Lower lobe of right lung (tissue), 2 donors: Measurements from ENCODE around the gene CETN2. TPM values are rescaled to one million over a fixed set of nuclear protein-coding genes. Genes with fewer than 3 reads are reported as not detected.
"Not testable (repeated sequence)": the region's sequence is repeated elsewhere in the genome, so short reads cannot be mapped to it uniquely, and the experiment has no call there.

Experiments
- ATAC-seq, 2 donors: fragments of 200-7000 bp; cut with Tn5 transposase; one replicate each; pipeline ENCODE4 v1.9.1; 2020 to 2022; ENCODE audit warnings: mild to moderate bottlenecking in 2 of 2, moderate library complexity in 2 of 2
- DNase-seq: peaks from one replicate; pipeline ENCODE4 v3.0.0-alpha.2; 2020
- H3K27ac ChIP-seq: fragments of 200-600 bp; one replicate; pipeline ENCODE4 v1.8.0; 2022
- H3K27me3 ChIP-seq: fragments of 200-600 bp; one replicate; pipeline ENCODE4 v1.8.0; 2022; ENCODE audit warnings: low read depth
- H3K36me3 ChIP-seq: fragments of 200-600 bp; one replicate; pipeline ENCODE4 v1.8.0; 2022; ENCODE audit warnings: mild to moderate bottlenecking
- H3K4me1 ChIP-seq: fragments of 200-600 bp; one replicate; pipeline ENCODE4 v1.8.0; 2022
- H3K4me3 ChIP-seq: fragments of 200-600 bp; one replicate; pipeline ENCODE4 v1.8.0; 2022; ENCODE audit warnings: mild to moderate bottlenecking
- H3K9me3 ChIP-seq: fragments of 200-600 bp; one replicate; pipeline ENCODE4 v1.8.0; 2022
- intact Hi-C: fragments of 100-400 bp; cut with DNase I; formaldehyde crosslinking; loops from one replicate; pipeline ENCODE4 v1.11.0; 2022
- total RNA-seq: library from RNA; stranded (reverse); fragmentation: NEBNext Ultra II Directional; extraction: Animal tissue kit (Norgen Biotek cat#: 25700); gene quantifications from one replicate; pipeline ENCODE4 v1.2.1, GENCODE V29; 2021
- TF ChIP-seq, protein P1 (sequence below): fragments of 200-600 bp; IDR thresholded peaks from one replicate; pipeline ENCODE4 v1.8.0; 2022; ENCODE audit warnings: antibody characterized with exemption, mild to moderate bottlenecking
- donor health status: DM: no; HTN: yes; CAD: no; lungs with severe emphysema.

CETN2 gene
- total RNA-seq, 1 donor from 2014 or later = 33.2 TPM

DNA sequence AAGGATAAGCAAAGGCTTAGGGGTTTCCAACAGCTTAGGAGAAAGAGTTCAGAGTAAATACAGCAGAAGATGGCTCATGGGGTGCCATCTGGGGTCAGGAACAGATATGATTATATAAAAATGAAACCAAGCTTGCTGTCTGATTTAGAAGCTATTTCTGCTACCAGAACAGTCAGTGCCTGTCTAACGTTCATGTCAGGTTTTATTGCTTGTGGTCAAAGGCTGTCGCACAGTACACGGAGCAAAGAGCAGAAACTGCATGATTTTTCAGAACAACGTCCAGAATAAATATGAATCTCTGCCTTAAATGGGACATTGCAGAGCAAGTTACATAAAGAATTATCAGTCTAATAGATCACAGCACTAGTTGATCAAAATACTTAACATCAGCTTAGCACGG, 17.4 kb downstream of the CETN2 start:
- Histone ChIP-seq H3K27ac (no peak overlapping the region), H3K27me3 (no peaks in the 10 kb centered on the region), H3K36me3 (no peaks in the 10 kb centered on the region), H3K9me3 (no peaks in the 10 kb centered on the region), H3K4me1 (no peaks in the 10 kb centered on the region), H3K4me3 (no peak overlapping the region)
- ATAC-seq = no peak
- intact Hi-C loops = no loop called here
- TF ChIP-seq, protein P1, sequence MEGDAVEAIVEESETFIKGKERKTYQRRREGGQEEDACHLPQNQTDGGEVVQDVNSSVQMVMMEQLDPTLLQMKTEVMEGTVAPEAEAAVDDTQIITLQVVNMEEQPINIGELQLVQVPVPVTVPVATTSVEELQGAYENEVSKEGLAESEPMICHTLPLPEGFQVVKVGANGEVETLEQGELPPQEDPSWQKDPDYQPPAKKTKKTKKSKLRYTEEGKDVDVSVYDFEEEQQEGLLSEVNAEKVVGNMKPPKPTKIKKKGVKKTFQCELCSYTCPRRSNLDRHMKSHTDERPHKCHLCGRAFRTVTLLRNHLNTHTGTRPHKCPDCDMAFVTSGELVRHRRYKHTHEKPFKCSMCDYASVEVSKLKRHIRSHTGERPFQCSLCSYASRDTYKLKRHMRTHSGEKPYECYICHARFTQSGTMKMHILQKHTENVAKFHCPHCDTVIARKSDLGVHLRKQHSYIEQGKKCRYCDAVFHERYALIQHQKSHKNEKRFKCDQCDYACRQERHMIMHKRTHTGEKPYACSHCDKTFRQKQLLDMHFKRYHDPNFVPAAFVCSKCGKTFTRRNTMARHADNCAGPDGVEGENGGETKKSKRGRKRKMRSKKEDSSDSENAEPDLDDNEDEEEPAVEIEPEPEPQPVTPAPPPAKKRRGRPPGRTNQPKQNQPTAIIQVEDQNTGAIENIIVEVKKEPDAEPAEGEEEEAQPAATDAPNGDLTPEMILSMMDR = no peak
- no peak for DNase-seq

DNA sequence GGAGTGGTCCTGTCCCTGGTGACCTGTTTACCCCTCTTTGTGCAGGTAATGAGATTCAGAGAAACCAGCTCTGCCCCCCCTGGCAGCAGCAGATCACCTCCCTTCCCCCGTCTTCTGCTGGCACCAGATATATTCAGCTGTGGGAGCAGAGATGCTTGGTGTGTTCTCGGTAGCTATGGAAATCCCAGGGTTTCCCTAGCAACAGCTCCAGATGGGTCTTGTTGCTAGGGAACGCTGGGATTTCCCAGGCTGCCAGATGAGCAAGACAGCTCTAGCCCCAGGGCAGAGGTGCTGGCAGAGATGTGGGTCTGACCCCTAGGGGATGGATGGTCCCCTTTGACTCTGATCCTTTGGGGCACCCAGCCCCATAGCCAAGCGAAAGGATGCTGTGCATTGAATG, 20.2 kb downstream of the CETN2 start:
- no peaks in the 10 kb centered on the region for H3K36me3 ChIP-seq
- no peaks in the 10 kb centered on the region for H3K4me1 ChIP-seq
- no peaks in the 10 kb centered on the region for H3K27me3 ChIP-seq
- TF ChIP-seq, protein P1 = no peak
- no peaks in the 10 kb centered on the region for H3K9me3 ChIP-seq
- DNase-seq (no peak), ATAC-seq (no peak)
- H3K4me3 ChIP-seq = no peak overlapping the region
- H3K27ac ChIP-seq = no peak overlapping the region
- intact Hi-C loops = no loop called here

DNA sequence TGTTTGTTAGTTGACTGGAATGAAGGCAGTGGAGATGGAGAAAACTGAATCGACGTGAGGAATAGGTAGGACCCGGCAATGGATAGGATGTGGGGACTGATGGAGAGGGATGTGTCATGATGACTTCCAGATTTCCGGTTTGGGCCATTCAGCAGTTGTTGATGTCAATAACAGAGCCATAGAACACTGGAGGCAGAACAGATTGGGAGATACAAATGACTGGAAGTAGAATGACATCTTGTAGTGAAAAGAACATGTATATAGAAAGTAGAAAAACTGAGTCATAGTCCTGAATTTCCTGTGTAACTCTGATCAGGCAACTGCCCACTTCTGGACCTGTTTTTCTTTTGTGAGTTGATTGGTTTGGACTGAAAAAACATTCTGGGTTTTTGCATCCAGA, 24.5 kb downstream of the CETN2 start:
- DNase-seq = no peak
- TF ChIP-seq, protein P1 = no peak

DNA sequence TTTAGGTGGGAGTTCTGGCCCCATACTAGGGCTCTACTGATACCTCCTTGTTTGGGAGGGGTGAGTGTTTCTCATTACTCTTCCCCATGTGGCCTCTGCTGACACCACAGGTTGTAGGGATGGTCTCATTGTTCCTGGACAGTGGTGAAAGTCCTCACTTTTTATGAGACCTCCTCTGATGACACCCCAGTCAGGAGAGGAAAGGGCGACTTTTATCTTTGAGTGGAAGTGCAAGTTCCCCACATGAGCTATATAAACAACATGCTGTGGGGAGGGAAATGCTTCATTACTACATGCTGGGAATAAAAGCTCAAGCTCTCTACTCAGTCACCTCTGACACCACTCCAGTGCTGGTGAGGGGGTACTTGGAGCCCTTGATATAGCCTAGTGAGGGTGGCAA, 31.6 kb downstream of the CETN2 start:
- H3K4me3 ChIP-seq = no peak overlapping the region
- TF ChIP-seq, protein P1 = no peak
- no peaks in the 10 kb centered on the region for H3K4me1 ChIP-seq
- intact Hi-C loops = no loop called here
- H3K9me3 ChIP-seq = no peaks in the 10 kb centered on the region
- H3K27me3 ChIP-seq = no peaks in the 10 kb centered on the region
- ATAC-seq (no peak), DNase-seq (no peak)
- no peak overlapping the region for H3K27ac ChIP-seq
- H3K36me3 ChIP-seq = no peaks in the 10 kb centered on the region

More for the DNA sequence above, 24.5 kb downstream of the CETN2 start:
- Histone ChIP-seq H3K9me3 (no peaks in the 10 kb centered on the region), H3K4me3 (no peak overlapping the region), H3K27ac (no peak overlapping the region), H3K4me1 (no peaks in the 10 kb centered on the region), H3K36me3 (no peaks in the 10 kb centered on the region), H3K27me3 (no peaks in the 10 kb centered on the region)
- intact Hi-C loops = no loop called here
- ATAC-seq = no peak

DNA sequence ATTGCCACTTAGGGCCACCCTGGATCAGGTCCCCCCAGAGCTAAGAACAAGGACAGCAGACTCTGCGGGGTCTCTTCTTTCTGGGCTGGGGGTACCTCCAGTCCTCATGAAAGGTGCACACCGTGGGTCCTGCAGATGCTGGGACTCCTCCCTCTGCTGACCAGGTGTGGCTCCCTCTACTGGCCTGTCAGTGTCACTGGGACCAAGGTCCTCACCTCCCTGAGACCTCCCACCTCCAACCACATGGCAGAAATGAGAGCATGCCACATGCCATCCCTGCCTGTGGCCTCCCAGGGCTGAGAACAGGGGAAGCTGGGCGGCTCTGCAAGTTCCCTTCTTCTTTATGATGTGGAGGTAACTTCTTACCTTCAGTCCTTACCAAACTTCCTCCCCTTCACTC, 43.5 kb downstream of the CETN2 start:
- H3K27ac ChIP-seq, H3K9me3 ChIP-seq, intact Hi-C loops, ATAC-seq, H3K4me3 ChIP-seq, H3K27me3 ChIP-seq, DNase-seq, H3K36me3 ChIP-seq, H3K4me1 ChIP-seq: not testable (repeated sequence)

Other genes with a start within 250 kb of the CETN2 start
- not detected for gene GABRQ, start 192.9 kb downstream of the CETN2 start, total RNA-seq
- not detected for gene MAGEA3, start 132.0 kb downstream of the CETN2 start, total RNA-seq
- not detected for gene CSAG2, start 121.5 kb downstream of the CETN2 start, total RNA-seq
- gene MAGEA2B, start 116.1 kb downstream of the CETN2 start, total RNA-seq = not detected
- gene CSAG1, start 97.0 kb downstream of the CETN2 start, total RNA-seq = not detected
- not detected for gene MAGEA12, start 97.0 kb downstream of the CETN2 start, total RNA-seq
- gene MAGEA2, start 76.9 kb downstream of the CETN2 start, total RNA-seq = not detected
- not detected for gene CSAG3, start 71.5 kb downstream of the CETN2 start, total RNA-seq
- gene MAGEA6, start 61.1 kb downstream of the CETN2 start, total RNA-seq = not detected
- 18.1 TPM for gene NSDHL, start 306 bp upstream of the CETN2 start, total RNA-seq
- gene ZNF185, start 67.3 kb upstream of the CETN2 start, total RNA-seq = 17.9 TPM
- 0.18 TPM for gene PNMA5, start 163.4 kb upstream of the CETN2 start, total RNA-seq
- 0.41 TPM for gene PNMA3, start 225.7 kb upstream of the CETN2 start, total RNA-seq
- 1.2 TPM for gene PNMA6A, start 241.7 kb upstream of the CETN2 start, total RNA-seq